ENCODE data around the gene PTGES.

- TF ChIP-seq ZNF274 (IDR thresholded peaks at IDR 0.05; ENCODE audit: low read depth, low read length) (no peak), SUZ12 (IDR thresholded peaks at IDR 0.05; ENCODE audit: extremely low read depth, insufficient read depth, insufficient read length) (no peak), YY1 (IDR thresholded peaks at IDR 0.05; ENCODE audit: insufficient read depth, insufficient read length) (no peak)
Measured at GRCh38 chr9:129737479-129738274, 15.2 kb downstream of the PTGES start.

All from NT2/D1 (cell line).